Right lobe of liver (tissue), 6 donors: ENCODE data around the gene VAV2. TPM values are rescaled to one million over a fixed set of nuclear protein-coding genes. Genes with fewer than 3 reads are reported as not detected.

ENCODE experiments used
- ATAC-seq, 4 donors: fragments of 200-7000 bp; cut with Tn5 transposase; one replicate each; pipeline ENCODE4 v1.9.1; 2020; ENCODE audit warnings: mild to moderate bottlenecking in 4 of 4, moderate library complexity in 4 of 4
- DNase-seq, 3 donors: peaks; one replicate each; pipeline ENCODE4 v3.0.0-alpha.2; 2020
- H3K27ac ChIP-seq, 3 donors: fragments of 200-600 bp; one replicate each; pipeline ENCODE4 v1.8.0; 2022
- H3K27me3 ChIP-seq, 2 donors: fragments of 200-600 bp; one replicate each; pipeline ENCODE4 v1.8.0; 2022
- H3K36me3 ChIP-seq, 4 donors: fragments of 200-600 bp; sonication (generic) in 1 of 4; one replicate each; pipeline versions ENCODE4 v1.5.1 to v1.8.0; 2017 to 2022; ENCODE audit warnings: control low read depth in 1 of 4
- H3K4me1 ChIP-seq, 4 donors: fragments of 200-600 bp; sonication (generic) in 1 of 4; one replicate each; pipeline versions ENCODE4 v1.5.1 to v1.8.0; 2017 to 2022; ENCODE audit warnings: control low read depth in 1 of 4
- H3K4me3 ChIP-seq, 3 donors: fragments of 200-600 bp; one replicate each; pipeline ENCODE4 v1.8.0; 2022
- H3K9me3 ChIP-seq, 4 donors: fragments of 200-600 bp; sonication (generic) in 1 of 4; one replicate each; pipeline versions ENCODE4 v1.5.1 to v1.8.0; 2017 to 2022; ENCODE audit warnings: control low read depth in 1 of 4
- CTCF ChIP-seq, 4 donors: fragments of 200-600 bp in 3 of 4; fragments of 450-650 bp in 1 of 4; IDR thresholded peaks; one replicate each; pipeline versions ENCODE4 v1.5.1 to v1.8.0; 2016 to 2022; ENCODE audit warnings: antibody characterized with exemption in 4 of 4, mild to moderate bottlenecking in 2 of 4
- POLR2A ChIP-seq: fragments of 450-650 bp; IDR thresholded peaks from one replicate; pipeline ENCODE4 v1.6.1; 2017; ENCODE audit warnings: antibody characterized with exemption, mild to moderate bottlenecking
- WGBS: methylation state at CpG from one replicate; pipeline ENCODE4 v1.1.6; 2018; ENCODE audit warnings: low coverage, low lambda C conversion rate; ENCODE audit not compliant: insufficient coverage; ENCODE audit errors: missing lambda C conversion rate; 5-methylcytosine and 5-hydroxymethylcytosine counted together
- intact Hi-C, 2 donors: fragments of 100-400 bp; cut with DNase I; formaldehyde crosslinking; loops; one replicate each; pipeline versions ENCODE4 v1.11.2 to v1.14.1; 2022
- total RNA-seq, 6 experiments: library from RNA; depleted of rRNA in 2 of 6; stranded (reverse); fragments of >200 nt in 2 of 6; fragmentation: NEBNext Ultra II Directional in 3 of 6; extraction: Animal tissue kit (Norgen Biotek cat#: 25700) in 3 of 6; gene quantifications; one replicate each; pipeline versions ENCODE4 v1.1.0 to v1.2.4, GENCODE V29; 2016 to 2023
- donor health status: DM: no; HTN: yes; CAD: no.
- donor health status: DM: no; HTN: no; CAD: no.
- donor health status: DM: no; HTN: no; CAD: no.
- donor health status: DM: no; HTN: yes; CAD: no.
- donor health status: DM: no; HTN: yes; CAD: no.

The VAV2 gene
- total RNA-seq, 6 experiments from 2014 or later = 30.1 to 44.3 (median 34.9) TPM

- no peak for TF ChIP-seq POLR2A
- TF ChIP-seq CTCF (IDR thresholded peaks at IDR 0.05) = no peak
- H3K27me3 ChIP-seq = no peaks in the 10 kb centered on the region
- DNase-seq (peak in 2 of 3 donors; percentile 19 to 44), ATAC-seq (peak in 1 of 4 donors; percentile 5)
- no peaks in the 10 kb centered on the region for H3K9me3 ChIP-seq
- no peak overlapping the region for H3K27ac ChIP-seq
- H3K36me3 ChIP-seq = peaks cover 0 to 9% (median 6%) of the 10 kb centered on the region in 4 donors
- H3K4me3 ChIP-seq = no peak overlapping the region
- peaks cover 0 to 16% (median 0%) of the 10 kb centered on the region in 4 donors for H3K4me1 ChIP-seq
- WGBS = no CpG with 5 or more reads among the region's 11 CpGs
- intact Hi-C loops = no loop called here
Observed at GRCh38 chr9:133759946-133760345, 232.2 kb downstream of the VAV2 start.

- TF ChIP-seq CTCF (IDR thresholded peaks at IDR 0.05) (no peak), POLR2A (no peak)
- ATAC-seq = peak; percentile 72 to 80 (median 76)
- WGBS = 66% methylated on average over 28 of the region's 32 CpGs
- H3K4me3 ChIP-seq = no peak overlapping the region
- H3K27me3 ChIP-seq = no peaks in the 10 kb centered on the region
- peaks cover 0 to 16% (median 0%) of the 10 kb centered on the region in 4 donors for H3K4me1 ChIP-seq
- H3K27ac ChIP-seq = peak overlapping the region in 1 of 3 donors; percentile 37
- no peaks in the 10 kb centered on the region for H3K9me3 ChIP-seq
- DNase-seq = peak; percentile 54 to 70 (median 60)
- intact Hi-C loops = no loop called here
- H3K36me3 ChIP-seq = peaks cover 0 to 9% (median 6%) of the 10 kb centered on the region in 4 donors
Observed at GRCh38 chr9:133759146-133759900, 232.8 kb downstream of the VAV2 start.

GRCh38 chr9:133758228-133758627 lies 233.9 kb downstream of the VAV2 start:
- no peaks in the 10 kb centered on the region for H3K9me3 ChIP-seq
- peaks cover 0 to 2% (median under 1%) of the 10 kb centered on the region in 4 donors for H3K36me3 ChIP-seq
- WGBS = 72% methylated on average over 5 of the region's 7 CpGs
- DNase-seq = peak in 1 of 3 donors; percentile 46
- no peak overlapping the region for H3K27ac ChIP-seq
- H3K4me3 ChIP-seq = no peak overlapping the region
- no peaks in the 10 kb centered on the region for H3K27me3 ChIP-seq
- intact Hi-C loops = no loop called here
- H3K4me1 ChIP-seq = peaks cover 0 to 16% (median 0%) of the 10 kb centered on the region in 4 donors
- ATAC-seq = no peak
- TF ChIP-seq POLR2A = no peak

GRCh38 chr9:133754688-133755227 lies 237.4 kb downstream of the VAV2 start:
- DNase-seq = peak in 1 of 3 donors; percentile 15
- ATAC-seq = no peak
- TF ChIP-seq POLR2A = no peak
- no peak for TF ChIP-seq CTCF (IDR thresholded peaks at IDR 0.05)
- no peak overlapping the region for H3K27ac ChIP-seq
- intact Hi-C loops = no loop called here
- H3K4me1 ChIP-seq = peaks cover 0 to 16% (median 0%) of the 10 kb centered on the region in 4 donors
- H3K36me3 ChIP-seq = no peaks in the 10 kb centered on the region
- WGBS = 48% methylated on average over 2 of the region's 9 CpGs
- no peak overlapping the region for H3K4me3 ChIP-seq
- no peaks in the 10 kb centered on the region for H3K9me3 ChIP-seq
- no peaks in the 10 kb centered on the region for H3K27me3 ChIP-seq

- WGBS = 78% methylated on average over 6 of the region's 6 CpGs
Observed at GRCh38 chr9:133754187-133754586, 237.9 kb downstream of the VAV2 start.

More at GRCh38 chr9:133754187-133754586, 237.9 kb downstream of the VAV2 start:
- Histone ChIP-seq H3K27me3 (no peaks in the 10 kb centered on the region), H3K9me3 (no peaks in the 10 kb centered on the region), H3K4me1 (peaks cover 0 to 16% (median 0%) of the 10 kb centered on the region in 4 donors), H3K27ac (no peak overlapping the region), H3K4me3 (no peak overlapping the region), H3K36me3 (no peaks in the 10 kb centered on the region)
- ATAC-seq (no peak), DNase-seq (peak in 1 of 3 donors; percentile 18)
- intact Hi-C loops = no loop called here
- TF ChIP-seq POLR2A = no peak
- TF ChIP-seq CTCF (IDR thresholded peaks at IDR 0.05) = no peak
